SK-N-DZ (cell line): Measurements from ENCODE around the gene SCFD2. TPM values are rescaled to one million over a fixed set of nuclear protein-coding genes. Genes with fewer than 3 reads are reported as not detected.
"Not testable (repeated sequence)": the region's sequence is repeated elsewhere in the genome, so short reads cannot be mapped to it uniquely, and the experiment has no call there.

Experiments
- DNase-seq: peaks from one replicate; pipeline ENCODE4 v3.0.0-alpha.2; 2015; ENCODE audit warnings: low spot score
- polyA plus RNA-seq, 2 experiments: library from polyadenylated mRNA; depleted of rRNA; stranded (reverse); fragments of >200 nt; gene quantifications; 2 replicates each; pipeline ENCODE4 v1.2.3, GENCODE V29; 2014

Gene SCFD2
- 14.7 and 18.0 TPM in 2 replicates for polyA plus RNA-seq (2014; cell fraction: cytosol; rRNA removed)
- polyA plus RNA-seq (2014; cell fraction: nucleus; rRNA removed), result 6.7 and 10.3 TPM in 2 replicates

- peak; percentile 94 for DNase-seq
Observed at GRCh38 chr4:53365486-53366300, at the start of gene SCFD2. TSS of gene SCFD2 (minus strand) at chr4:53366061.

DNA sequence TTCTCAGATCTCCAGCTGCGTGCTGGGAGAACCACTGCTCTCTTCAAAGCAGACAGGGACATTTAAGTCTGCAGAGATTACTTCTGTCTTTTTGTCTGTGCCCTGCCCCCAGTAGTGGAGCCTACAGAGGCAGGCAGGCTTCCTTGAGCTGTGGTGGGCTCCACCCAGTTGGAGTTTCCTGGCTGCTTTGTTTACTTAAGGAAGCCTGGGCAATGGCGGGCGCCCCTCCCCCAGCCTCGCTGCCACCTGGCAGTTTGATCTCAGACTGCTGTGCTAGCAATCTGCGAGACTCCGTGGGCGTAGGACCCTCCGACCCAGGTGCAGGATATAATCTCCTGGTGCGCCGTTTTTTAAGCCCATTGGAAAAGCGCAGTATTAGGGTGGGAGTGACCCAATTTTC, 43.6 kb upstream of the SCFD2 start:
- not testable (repeated sequence) for DNase-seq

GRCh38 chr4:53380221-53380620, 14.4 kb upstream of the SCFD2 start:
- DNase-seq, result no peak

DNA sequence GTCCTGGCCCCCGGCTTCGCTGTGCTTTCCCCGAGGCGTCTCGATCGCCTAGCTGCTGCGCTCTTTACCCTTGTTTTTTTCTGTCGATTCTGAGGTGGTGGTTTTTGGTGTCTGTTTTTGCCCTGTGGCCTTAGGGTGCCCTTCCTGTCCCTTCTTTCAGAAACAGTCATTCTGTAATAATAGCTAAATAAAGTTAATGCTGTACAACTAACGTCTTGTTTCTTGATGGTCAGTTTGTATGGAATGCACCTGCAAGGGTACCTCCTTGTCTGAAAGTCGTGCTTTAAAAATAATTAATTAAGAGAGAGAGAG, 12.3 kb upstream of the SCFD2 start:
- no peak for DNase-seq

DNA sequence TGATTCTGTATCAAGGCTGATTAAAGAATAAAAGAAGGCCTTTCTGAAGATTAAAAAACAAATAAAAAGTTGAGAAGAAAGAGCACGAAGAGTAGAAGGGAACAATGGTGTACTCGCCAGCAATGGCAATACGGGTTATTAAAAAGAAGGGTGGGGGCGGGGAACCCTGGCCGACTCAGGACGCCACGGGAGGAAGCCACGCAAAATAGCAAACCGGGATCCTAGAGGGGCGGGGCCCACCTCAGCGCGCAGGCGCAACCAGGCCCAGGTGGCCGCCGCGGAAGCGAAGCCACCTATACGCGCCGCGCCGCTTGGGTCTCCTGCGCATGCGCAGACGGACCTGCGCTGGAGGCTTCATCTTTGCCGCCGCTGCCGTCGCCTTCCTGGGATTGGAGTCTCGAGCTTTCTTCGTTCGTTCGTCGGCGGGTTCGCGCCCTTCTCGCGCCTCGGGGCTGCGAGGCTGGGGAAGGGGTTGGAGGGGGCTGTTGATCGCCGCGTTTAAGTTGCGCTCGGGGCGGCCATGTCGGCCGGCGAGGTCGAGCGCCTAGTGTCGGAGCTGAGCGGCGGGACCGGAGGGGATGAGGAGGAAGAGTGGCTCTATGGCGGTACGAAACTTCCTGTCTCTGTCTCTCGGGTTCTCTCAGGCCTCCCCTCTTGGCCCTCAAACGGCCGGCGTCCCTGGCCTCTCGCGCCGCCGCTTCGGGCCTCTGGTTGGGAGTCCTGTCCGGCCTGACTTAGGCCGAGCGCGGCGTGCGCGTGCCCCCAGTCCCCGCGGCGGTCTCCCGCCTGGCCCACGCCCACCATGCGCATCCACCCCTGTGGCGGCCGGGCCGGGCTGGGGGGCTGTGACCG, 11.7 kb upstream of the SCFD2 start, which contains the start of gene FIP1L1:
FIP1L1 (plus strand) TSS at position 323 of the 852 bp plus-strand sequence; CDS start at position 521, 198 bp downstream.
- peak; percentile 87 for DNase-seq

GRCh38 chr4:53376900-53377299, 11.0 kb upstream of the SCFD2 start:
- DNase-seq, result peak; percentile 2

GRCh38 chr4:53374777-53375258, 9.0 kb upstream of the SCFD2 start:
- DNase-seq, result no peak

DNA sequence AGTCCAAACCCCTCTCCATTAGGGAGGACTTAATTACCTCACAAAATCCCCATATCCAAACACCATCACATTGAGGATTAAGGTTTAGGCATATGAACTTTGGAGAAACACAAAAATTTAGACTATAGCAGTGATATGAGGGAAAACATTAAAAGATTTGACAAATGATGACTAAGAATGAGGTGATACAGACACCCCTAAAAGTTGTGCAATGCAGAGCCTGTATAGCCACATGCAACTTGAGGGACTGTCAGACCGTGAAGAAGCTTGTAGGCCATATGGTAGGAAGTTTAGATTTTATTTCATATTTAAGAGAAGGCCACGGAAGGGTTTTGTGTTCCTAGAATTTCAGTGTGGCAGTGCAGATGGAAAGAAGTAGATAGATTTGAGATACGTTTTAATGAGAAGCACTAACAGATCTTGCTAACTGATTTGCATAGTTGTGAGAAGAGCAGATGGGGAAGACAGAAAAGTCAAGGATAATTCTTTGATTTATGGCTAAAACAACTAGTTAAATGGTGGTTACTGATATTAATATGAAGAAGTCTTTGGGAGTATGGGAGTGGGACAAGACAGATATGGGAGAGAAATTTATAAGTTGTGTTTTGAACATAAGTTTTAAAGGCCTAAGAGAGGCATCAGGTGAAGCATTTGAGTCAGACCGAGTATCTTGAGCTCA, 6.1 kb upstream of the SCFD2 start:
- no peak for DNase-seq

GRCh38 chr4:53371049-53371448, 5.2 kb upstream of the SCFD2 start:
- DNase-seq, result no peak

- no peak for DNase-seq
Observed at GRCh38 chr4:53367721-53368120, 1.9 kb upstream of the SCFD2 start.

GRCh38 chr4:53366301-53366716, 448 bp upstream of the SCFD2 start:
- no peak for DNase-seq

DNA sequence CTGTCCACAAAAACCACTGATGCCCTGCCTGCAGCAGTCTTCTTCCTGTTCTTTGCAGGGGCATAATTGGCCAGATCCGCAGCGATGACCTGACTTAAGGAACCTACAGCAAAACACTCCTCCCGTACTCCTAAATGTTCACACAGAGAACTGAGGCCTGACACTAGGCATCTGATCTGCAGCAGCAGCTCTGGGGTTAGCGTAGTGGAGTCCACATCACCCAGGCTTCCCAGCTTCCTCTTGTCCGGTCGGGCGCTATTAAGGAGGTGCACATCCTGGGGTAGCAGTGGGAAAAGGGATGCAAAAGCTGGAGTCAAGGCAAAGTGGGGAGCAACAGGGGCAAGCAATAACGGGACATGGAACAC, 758 bp downstream of the SCFD2 start:
- DNase-seq, result peak; percentile 13

GRCh38 chr4:53364624-53365023, 1.2 kb downstream of the SCFD2 start:
- no peak for DNase-seq

GRCh38 chr4:53362093-53362492, 3.8 kb downstream of the SCFD2 start:
- no peak for DNase-seq

- no peak for DNase-seq
Observed at GRCh38 chr4:53361451-53361850, 4.4 kb downstream of the SCFD2 start.

DNA sequence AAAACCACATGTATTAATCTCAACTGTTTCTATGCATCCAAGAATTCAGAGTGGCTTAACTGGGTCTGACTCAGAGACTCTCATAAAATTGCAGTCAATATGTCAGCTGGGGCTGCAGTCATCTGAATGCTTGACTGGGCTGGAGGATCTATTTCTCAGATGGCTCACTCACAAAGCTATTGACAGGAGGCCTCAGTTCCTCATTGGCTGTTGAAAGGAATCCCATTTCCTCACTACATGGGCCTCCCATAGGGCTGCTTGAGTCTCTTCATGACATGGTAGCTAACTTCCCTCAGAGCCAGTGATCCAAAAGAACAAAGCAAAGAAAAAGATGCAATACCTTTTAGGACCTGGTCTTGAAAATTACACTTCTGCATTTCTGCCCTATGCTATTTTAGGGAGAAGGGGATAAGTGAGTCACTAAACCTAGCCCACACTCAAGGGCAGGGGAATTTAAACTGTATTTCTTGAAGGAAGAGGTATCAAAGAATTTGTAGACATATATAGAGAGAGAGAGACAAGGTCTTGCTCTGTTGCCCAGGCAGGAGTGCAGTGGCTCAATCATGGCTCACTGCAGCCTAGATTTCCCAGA, 9.8 kb downstream of the SCFD2 start:
- DNase-seq, result no peak

DNA sequence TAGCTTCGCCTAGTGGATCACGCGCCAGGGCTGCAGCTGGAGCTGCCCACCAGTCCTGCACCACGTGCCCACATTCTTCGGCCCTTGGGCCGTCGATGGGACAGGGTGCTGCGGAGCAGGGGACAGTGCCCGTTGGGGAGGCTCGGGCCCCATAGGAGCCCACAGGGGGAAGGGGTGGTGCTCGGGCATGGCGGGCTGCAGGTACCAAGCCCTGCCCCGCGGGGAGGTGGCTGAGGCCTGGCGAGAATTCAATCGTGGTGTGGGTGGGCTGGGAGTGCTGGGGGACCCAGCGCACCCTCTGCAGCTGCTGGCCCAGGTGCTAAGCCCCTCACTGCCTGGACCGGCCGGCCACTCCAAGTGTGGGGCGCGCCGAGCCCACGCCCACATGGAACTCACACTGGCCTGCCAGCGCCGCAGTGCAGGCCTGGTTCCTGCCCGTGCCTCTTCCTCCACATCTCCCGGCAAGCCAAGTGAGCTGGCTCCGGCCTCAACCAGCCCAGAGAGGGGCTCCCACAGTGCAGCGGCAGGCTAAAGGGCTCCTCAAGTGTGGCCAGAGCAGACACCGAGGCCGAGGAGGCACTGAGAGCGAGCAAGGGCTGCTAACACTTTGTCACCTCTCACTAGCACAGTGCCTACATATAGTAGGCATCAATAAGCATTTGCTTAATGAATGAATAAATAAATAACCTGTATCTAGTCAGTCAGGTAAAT, 11.7 kb downstream of the SCFD2 start:
- DNase-seq, result no peak

GRCh38 chr4:53349091-53349491, 16.8 kb downstream of the SCFD2 start:
- no peak for DNase-seq

- no peak for DNase-seq
Observed at GRCh38 chr4:53348046-53348445, 17.8 kb downstream of the SCFD2 start.

DNA sequence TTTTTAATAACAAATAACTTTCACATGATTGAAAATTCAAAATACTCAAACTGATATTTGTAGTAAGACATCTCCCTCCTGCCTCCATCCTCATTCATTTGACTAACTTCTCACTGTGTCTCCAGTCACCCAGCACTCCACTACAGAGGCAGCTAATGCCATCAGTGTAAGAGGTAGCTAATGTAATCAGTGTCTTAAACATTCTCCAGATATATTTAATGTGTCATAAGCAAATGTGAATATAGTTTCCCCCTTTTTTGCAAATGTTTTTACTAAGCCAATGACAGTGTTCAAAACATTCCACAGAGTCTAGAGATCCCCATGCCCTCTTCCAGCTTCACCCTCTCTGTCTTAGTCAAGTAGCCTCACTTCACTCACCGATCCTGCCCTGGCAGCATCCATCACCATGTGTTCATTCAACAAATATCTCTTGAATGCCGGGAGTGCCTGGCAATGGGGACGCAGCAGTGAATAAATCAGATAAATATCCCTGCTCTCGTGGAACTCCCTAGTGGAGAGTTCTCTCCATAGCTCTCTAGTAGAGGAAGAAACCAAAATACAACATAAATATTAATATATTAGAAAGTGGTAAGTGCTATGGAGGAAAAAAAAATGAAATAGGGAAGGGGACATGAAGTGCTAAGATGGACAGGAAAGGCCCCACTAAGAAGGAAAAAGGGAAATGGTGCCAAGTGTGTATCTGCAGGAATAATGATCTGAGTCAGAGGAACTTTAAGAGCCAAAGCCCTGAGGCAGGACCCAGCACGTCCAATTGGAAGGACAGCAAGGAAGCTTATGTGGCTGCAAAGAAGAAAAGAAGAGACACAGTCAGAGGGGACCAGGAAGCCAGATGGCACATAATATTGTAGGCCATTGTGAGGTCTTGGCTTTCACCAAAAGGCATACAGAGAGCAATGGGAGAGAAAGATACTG, 18.7 kb downstream of the SCFD2 start:
- no peak for DNase-seq
